Measurements from ENCODE around the gene CANT1. TPM values are rescaled to one million over a fixed set of nuclear protein-coding genes. Genes with fewer than 3 reads are reported as not detected.
A peak's percentile ranks its signal among the peaks of the same experiment; 100 is the strongest.

CANT1 gene
- total RNA-seq, 2 experiments from 2014 or later: 63.3 to 65.4 TPM

DNA sequence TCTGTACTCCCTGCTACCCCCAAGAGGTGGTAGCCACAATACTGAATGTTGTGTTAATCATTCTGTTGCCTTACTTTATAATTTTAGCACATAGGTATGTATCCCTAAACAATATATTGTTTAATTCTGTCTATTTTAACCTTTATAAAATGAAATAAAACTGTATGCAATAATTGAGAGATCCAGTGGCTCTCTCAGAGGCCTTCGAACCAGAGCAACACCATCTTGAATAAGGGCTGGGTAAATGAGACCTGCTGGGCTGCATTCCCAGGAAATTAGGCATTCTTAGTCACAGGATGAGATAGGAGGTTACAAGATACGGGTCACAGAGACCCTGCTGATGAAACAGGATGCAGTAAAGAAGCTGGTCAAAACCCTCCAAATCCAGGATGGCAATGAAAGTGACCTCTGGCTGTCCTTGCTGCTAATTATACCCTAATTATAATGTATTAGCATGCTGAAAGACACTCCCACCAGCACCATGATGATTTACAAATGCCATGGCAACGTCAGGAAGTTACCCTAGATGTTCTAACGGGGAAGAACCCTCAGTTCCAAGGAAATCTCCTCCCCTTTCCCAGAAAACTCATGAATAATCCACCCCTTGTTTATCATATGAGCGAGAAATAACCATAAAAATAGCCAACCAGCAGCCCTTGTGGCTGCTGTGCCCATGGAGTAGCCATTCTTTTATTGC is 2.0 kb upstream of the CANT1 start:
- Mint-ChIP-seq H3K9me3 (peaks cover 4% of the 10 kb centered on the region), H3K27ac (no peak overlapping the region), H3K36me3 (peaks cover 6% of the 10 kb centered on the region), H3K4me3 (no peak overlapping the region), H3K27me3 (peaks cover 1% of the 10 kb centered on the region), H3K4me1 (ENCODE audit: low read depth) (peaks cover 28% of the 10 kb centered on the region)
- intact Hi-C loops (cut with micrococcal nuclease): no loop called here
- DNase-seq: no peak
- ChIA-PET CTCF (no interaction called here), POLR2A (no interaction called here)

DNA sequence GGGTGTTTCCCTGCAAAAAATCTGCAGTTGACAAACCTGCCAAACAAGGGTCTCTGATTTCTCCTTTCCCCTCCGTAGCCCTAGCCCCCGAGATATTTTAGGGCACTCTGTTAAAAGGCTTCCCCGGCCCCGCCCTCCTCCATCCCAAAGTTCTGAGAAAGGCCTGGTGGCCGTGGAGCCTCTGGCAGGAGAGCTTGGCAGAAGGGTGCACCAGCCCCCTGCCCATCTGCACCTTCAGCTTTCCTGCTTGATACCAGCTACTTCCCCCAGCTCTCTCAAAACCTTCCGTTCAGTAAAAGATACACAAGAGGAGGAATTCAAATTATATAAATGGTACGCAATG is 711 bp upstream of the CANT1 start:
- peak overlapping the region; percentile 84 for H3K4me3 Mint-ChIP-seq
- H3K27me3 Mint-ChIP-seq: no peaks in the 10 kb centered on the region
- peaks cover 6% of the 10 kb centered on the region for H3K36me3 Mint-ChIP-seq
- peaks cover 41% of the 10 kb centered on the region for H3K4me1 Mint-ChIP-seq (ENCODE audit: low read depth)
- H3K27ac Mint-ChIP-seq: peak overlapping the region; percentile 89
- ChIA-PET CTCF (interaction anchor here (0.6 kb wide), 1 partner anchor 765 kb away, joined by 3 read pairs; no protein-coding TSS in a partner anchor), POLR2A (interaction anchor here (0.5 to 1.0 kb wide), 2 partner anchors 15 to 34 kb away, joined by 4 read pairs; no protein-coding TSS in a partner anchor)
- H3K9me3 Mint-ChIP-seq: peaks cover 2% of the 10 kb centered on the region
- DNase-seq: no peak
- intact Hi-C loops (cut with micrococcal nuclease): no loop called here

DNA sequence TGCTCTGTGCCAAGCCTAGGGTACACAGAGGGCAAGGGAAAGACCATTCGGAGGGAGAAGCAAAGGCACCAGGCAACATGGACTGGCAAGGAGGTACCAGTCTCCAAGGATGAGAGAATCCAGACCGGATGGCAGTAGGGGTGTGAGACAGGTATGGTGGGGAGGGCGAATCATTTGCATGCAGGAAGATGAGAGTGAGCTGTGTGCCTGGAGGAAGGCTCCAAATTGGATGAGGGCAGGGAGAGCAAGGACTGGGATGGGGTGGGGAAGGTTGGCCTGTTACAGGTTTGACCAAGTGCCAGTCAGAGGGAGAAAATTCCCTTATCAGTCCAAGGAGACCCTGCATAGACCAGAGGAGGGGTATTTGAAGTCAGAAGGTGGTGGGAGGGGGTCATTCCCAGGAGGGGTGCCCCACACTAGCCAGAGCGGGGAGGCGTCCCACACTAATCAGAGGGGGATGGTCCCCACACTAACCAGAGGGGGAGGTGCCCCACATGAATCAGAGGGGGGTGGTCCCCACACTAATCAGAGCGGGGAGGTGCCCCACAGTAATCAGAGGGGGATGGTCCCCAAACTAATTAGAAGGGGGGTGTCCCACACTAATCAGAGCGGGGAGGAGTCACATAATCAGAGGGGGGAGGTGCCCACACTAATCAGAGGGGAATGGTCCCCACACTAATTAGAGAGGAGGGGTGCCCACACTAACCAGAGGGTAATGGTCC is 737 bp downstream of the CANT1 start:
- peaks cover 43% of the 10 kb centered on the region for H3K4me1 Mint-ChIP-seq (ENCODE audit: low read depth)
- H3K27me3 Mint-ChIP-seq: no peaks in the 10 kb centered on the region
- H3K4me3 Mint-ChIP-seq: peak overlapping the region; percentile 91
- H3K9me3 Mint-ChIP-seq: no peaks in the 10 kb centered on the region
- POLR2A ChIA-PET: interaction anchor here (0.7 to 1.0 kb wide), 2 partner anchors 36 to 44 kb away, joined by 3 to 4 read pairs; no protein-coding TSS in a partner anchor
- CTCF ChIA-PET: no interaction called here
- H3K36me3 Mint-ChIP-seq: peaks cover 6% of the 10 kb centered on the region
- peak overlapping the region; percentile 89 for H3K27ac Mint-ChIP-seq
- no peak for DNase-seq
- intact Hi-C loops (cut with micrococcal nuclease): no loop called here

DNA sequence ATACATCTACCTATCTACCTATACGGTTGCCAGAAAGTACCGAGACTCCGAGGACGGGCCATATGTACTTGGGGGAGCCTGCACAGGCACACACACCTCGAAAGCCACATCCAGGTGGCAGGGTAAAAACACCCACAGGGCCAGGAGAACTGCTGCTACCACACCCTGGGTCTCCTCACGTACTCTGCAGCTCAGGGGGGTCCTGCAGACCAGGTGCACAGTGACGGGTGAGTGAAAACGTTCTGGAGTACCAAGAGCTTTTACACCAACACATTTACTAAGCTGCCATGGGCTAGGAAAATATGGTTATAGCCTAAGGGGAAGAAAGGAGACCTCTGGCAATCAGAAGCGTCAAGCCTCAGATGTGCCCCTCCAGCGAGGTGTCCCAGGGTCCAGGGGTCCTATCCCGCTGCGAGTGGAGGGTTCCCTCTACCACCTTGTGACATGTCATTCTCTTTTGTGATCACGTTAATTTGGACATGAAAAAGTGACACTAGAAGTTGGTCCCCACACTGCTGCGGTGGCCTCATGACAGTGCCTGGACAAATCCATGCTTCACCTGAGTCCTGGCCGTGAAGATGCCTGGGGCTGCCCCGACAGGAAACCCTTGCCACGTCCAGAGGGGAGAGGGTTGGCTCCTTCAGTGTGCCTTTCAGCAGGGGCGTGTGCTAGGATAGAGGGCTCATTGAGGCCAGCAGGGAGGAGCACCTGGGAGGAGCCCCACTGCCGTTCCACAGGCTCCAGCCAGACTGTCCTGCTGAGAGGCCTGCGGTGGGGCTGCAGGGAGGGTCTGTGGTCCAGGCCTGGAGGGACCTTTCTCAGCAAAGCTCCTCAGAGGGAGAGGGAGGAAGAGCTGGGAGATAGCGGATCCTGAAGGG is 1.8 kb downstream of the CANT1 start:
- no peak for DNase-seq
- Mint-ChIP-seq H3K27ac (no peak overlapping the region), H3K4me1 (ENCODE audit: low read depth) (peaks cover 46% of the 10 kb centered on the region), H3K4me3 (peak overlapping the region; percentile 91), H3K9me3 (no peaks in the 10 kb centered on the region), H3K27me3 (no peaks in the 10 kb centered on the region), H3K36me3 (peaks cover 6% of the 10 kb centered on the region)
- POLR2A ChIA-PET: interaction anchor here (0.7 kb wide), 1 partner anchor 45 kb away, joined by 3 read pairs; no protein-coding TSS in a partner anchor
- CTCF ChIA-PET: interaction anchor here (0.9 kb wide), 1 partner anchor 38 kb away, joined by 5 read pairs; no protein-coding TSS in a partner anchor
- intact Hi-C loops (cut with micrococcal nuclease): no loop called here

GRCh38 chr17:79006794-79007503 is 2.6 kb downstream of the CANT1 start:
- POLR2A ChIA-PET: no interaction called here

GRCh38 chr17:79006046-79006445 is 3.5 kb downstream of the CANT1 start:
- no peak overlapping the region for H3K27ac Mint-ChIP-seq
- H3K4me1 Mint-ChIP-seq (ENCODE audit: low read depth): peaks cover 54% of the 10 kb centered on the region
- H3K9me3 Mint-ChIP-seq: no peaks in the 10 kb centered on the region
- peaks cover 8% of the 10 kb centered on the region for H3K36me3 Mint-ChIP-seq
- ChIA-PET POLR2A (no interaction called here), CTCF (interaction anchor here (0.6 kb wide), 2 partner anchors 20 to 832 kb away, joined by 3 read pairs; no protein-coding TSS in a partner anchor)
- H3K4me3 Mint-ChIP-seq: no peak overlapping the region
- intact Hi-C loops (cut with micrococcal nuclease): no loop called here
- H3K27me3 Mint-ChIP-seq: no peaks in the 10 kb centered on the region
- DNase-seq: no peak

More at GRCh38 chr17:79006794-79007503, 2.6 kb downstream of the CANT1 start:
- CTCF ChIA-PET: interaction anchor here (0.9 kb wide), 1 partner anchor 39 kb away, joined by 5 read pairs; no protein-coding TSS in a partner anchor
- Mint-ChIP-seq H3K4me3 (peak overlapping the region; percentile 3), H3K27me3 (no peaks in the 10 kb centered on the region), H3K27ac (peak overlapping the region; percentile 64), H3K36me3 (peaks cover 6% of the 10 kb centered on the region), H3K4me1 (ENCODE audit: low read depth) (peaks cover 50% of the 10 kb centered on the region), H3K9me3 (no peaks in the 10 kb centered on the region)
- DNase-seq: no peak
- intact Hi-C loops (cut with micrococcal nuclease): no loop called here

GRCh38 chr17:79005063-79005861 is 4.3 kb downstream of the CANT1 start:
- Mint-ChIP-seq H3K36me3 (peaks cover 11% of the 10 kb centered on the region), H3K4me1 (ENCODE audit: low read depth) (peaks cover 51% of the 10 kb centered on the region), H3K4me3 (no peak overlapping the region), H3K27ac (no peak overlapping the region), H3K27me3 (no peaks in the 10 kb centered on the region), H3K9me3 (no peaks in the 10 kb centered on the region)
- intact Hi-C loops (cut with micrococcal nuclease): no loop called here
- POLR2A ChIA-PET: no interaction called here
- CTCF ChIA-PET: no interaction called here
- DNase-seq: peak; percentile 27

DNA sequence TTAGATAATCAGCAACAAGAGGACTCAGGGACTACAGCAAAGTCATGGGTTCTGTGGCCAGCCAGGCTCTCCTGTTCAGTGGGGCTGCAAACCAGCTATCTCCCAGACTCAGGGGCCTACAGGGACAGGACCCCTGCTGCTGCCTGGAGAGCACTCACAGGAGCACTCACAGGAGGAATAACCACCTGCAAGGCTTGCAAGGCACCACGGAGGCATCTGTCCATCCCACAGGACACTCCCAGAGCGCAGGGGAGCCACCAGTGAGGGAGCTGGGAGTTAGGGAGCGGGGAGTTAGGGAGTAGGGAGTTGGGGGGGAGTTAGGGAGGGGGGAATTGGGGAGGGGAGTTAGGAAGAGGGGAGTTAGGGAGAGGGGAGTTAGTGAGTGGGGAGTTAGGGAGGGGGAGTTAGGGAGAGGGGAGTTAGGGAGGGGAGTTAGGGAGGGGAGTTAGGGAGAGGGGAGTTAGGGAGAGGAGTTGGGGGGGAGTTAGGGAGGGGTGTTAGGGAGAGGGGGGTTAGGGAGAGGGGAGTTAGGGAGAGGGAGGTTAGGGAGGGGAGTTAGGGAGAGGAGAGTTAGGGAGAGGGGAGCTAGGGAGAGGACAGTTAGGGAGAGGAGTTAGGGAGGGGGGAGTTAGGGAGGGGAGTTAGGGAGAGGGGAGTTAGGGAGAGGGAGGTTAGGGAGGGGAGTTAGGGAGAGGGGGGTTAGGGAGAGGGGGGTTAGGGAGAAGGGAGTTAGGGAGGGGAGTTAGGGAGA is 5.7 kb downstream of the CANT1 start:
- H3K27me3 Mint-ChIP-seq: no peaks in the 10 kb centered on the region
- no peak for DNase-seq
- ChIA-PET CTCF (interaction anchor here (1.2 kb wide), 1 partner anchor 11 kb away, joined by 3 read pairs; no protein-coding TSS in a partner anchor), POLR2A (no interaction called here)
- intact Hi-C loops (cut with micrococcal nuclease): no loop called here
- H3K4me1 Mint-ChIP-seq (ENCODE audit: low read depth): peaks cover 49% of the 10 kb centered on the region
- H3K36me3 Mint-ChIP-seq: peaks cover 11% of the 10 kb centered on the region
- no peaks in the 10 kb centered on the region for H3K9me3 Mint-ChIP-seq
- no peak overlapping the region for H3K4me3 Mint-ChIP-seq
- no peak overlapping the region for H3K27ac Mint-ChIP-seq

DNA sequence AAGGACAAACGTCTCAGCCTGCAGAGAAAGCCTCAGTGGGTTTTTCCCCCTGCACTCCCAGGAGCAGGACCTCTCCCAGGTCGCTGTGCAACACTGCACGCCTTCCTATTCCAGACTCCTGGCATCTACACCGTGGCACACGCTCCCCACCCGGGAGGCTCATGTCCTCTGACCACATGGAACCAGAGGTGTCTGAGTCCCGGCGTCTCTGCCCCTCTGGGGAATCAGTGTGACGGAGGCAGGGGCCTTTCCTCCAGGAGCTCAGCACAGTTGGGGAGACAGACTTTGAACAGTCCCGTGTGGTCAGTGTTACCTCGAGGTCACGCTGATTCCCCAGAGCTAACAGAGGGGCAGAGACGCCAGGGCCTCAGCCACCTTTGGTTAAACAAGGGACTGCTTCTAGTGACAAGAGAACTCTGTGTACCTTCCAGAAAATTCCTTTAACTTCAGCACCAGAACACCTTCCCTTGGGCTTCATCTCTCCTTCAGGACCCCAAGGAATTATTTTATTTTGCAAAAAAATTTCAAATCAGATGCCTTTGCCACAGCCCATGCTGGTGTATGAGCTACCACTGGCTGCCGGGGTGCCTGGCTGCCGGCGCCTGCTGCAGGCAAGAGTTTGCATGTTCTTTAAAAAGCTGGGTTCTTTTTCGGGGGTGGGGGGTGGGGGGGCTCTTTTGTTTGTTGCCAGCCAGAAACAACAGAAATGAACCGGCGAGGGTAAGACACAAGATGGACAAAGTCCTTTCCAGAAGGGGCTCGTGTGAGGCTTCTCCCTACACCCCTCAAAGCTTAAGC is 6.6 kb downstream of the CANT1 start:
- ChIA-PET POLR2A (no interaction called here), CTCF (interaction anchor here (1.2 to 1.6 kb wide), 2 partner anchors 10 to 137 kb away, joined by 3 read pairs; no protein-coding TSS in a partner anchor)
- peaks cover 41% of the 10 kb centered on the region for H3K4me1 Mint-ChIP-seq (ENCODE audit: low read depth)
- intact Hi-C loops (cut with micrococcal nuclease): no loop called here
- H3K36me3 Mint-ChIP-seq: peaks cover 7% of the 10 kb centered on the region
- H3K27ac Mint-ChIP-seq: no peak overlapping the region
- no peak overlapping the region for H3K4me3 Mint-ChIP-seq
- H3K9me3 Mint-ChIP-seq: no peaks in the 10 kb centered on the region
- H3K27me3 Mint-ChIP-seq: no peaks in the 10 kb centered on the region
- no peak for DNase-seq

- DNase-seq: no peak
- Mint-ChIP-seq H3K4me1 (ENCODE audit: low read depth) (peaks cover 33% of the 10 kb centered on the region), H3K36me3 (peaks cover 9% of the 10 kb centered on the region), H3K27me3 (no peaks in the 10 kb centered on the region), H3K4me3 (no peak overlapping the region), H3K9me3 (no peaks in the 10 kb centered on the region), H3K27ac (no peak overlapping the region)
- ChIA-PET CTCF (interaction anchor here (1.6 kb wide), 1 partner anchor 136 kb away, joined by 3 read pairs; no protein-coding TSS in a partner anchor), POLR2A (no interaction called here)
- intact Hi-C loops (cut with micrococcal nuclease): no loop called here
Observed at GRCh38 chr17:79002291-79002690, 7.3 kb downstream of the CANT1 start.
